D341Med (cell line): ENCODE results near the gene MYO5C.
A peak's percentile ranks its signal among the peaks of the same experiment; 100 is the strongest.

Experiments
- DNase-seq: peaks from one replicate; pipeline ENCODE4 v3.0.0; 2012; ENCODE audit warnings: low spot score

MYO5C gene

GRCh38 chr15:52213206-52213605, 82.4 kb downstream of the MYO5C start:
- no peak for DNase-seq

DNA sequence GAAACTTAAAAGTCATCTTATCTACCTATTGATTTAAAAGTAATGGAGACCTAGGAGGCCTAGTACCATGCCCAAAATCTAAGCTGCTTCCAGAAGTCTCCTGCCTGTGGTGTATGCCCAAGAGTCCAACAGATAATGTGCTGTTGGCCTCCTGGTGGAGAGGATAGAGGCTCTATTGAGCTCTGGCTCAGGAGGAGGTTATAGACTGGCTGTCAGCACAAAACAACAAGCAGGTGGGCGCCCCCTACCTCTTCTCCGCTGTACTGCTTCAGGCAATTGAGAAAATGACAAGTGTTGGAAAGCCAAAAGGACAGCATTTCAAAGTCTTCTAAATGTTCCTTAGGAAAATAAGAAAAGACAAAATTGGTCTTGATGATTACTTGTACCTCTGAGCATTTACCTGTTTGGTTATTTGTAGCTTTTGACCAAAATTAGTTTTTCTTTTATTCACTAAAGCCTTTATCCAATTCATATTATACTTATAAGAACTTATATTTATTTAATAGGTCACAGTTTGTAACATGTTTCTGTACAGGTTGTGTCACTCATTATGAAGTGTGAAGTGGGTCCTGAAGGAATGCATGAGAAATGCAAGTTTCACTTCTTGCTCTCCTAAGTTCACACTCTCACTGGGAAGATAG, 87.2 kb downstream of the MYO5C start:
- DNase-seq: peak; percentile 84

DNA sequence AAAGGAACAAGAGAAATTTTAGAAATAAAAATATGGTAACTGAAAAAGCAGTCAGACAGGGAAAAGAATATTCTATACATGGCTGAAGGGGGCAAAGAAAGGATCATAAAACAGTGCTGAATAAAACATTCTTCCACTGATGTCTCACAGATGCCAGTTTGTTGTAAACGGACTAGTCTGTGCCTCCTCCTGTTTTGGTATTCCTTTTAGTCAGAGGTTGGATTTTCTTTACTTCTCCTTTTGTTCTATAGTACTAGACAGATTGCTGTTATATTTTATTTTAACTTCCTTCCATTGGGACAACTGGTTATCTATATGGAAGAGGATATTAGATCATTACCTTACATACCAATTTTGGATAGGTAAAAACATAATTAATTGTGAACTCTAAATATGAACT, 88.4 kb downstream of the MYO5C start:
- no peak for DNase-seq

GRCh38 chr15:52206446-52206845, 89.2 kb downstream of the MYO5C start:
- DNase-seq: no peak

- DNase-seq: no peak
Measured at GRCh38 chr15:52204657-52205056, 90.9 kb downstream of the MYO5C start.

DNA sequence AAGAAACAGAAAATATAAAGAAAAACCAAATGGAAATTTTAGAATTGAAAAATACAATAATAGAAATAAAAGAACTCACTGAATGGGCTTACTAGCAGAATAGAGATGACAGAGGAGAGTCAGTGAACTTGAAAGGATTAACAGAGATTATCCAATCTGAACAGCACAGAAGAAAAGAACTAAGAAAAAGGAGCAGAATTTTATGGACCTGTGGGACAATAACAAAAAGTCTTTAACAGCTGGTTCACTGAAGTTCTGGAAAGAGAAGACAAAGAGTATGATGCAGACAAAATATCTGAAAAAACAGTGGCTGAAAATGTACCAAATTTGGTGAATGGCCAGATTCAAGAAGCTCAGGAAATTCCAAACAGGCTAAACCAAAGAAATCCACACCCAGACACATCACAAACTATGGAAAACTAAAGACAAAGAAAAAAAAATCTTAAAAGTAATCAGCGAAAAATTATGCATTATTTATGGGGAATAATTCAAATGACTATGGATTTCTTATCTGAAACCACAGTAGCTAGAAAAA, 94.7 kb downstream of the MYO5C start:
- no peak for DNase-seq

- no peak for DNase-seq
Measured at GRCh38 chr15:52199271-52199670, 96.3 kb downstream of the MYO5C start.

DNA sequence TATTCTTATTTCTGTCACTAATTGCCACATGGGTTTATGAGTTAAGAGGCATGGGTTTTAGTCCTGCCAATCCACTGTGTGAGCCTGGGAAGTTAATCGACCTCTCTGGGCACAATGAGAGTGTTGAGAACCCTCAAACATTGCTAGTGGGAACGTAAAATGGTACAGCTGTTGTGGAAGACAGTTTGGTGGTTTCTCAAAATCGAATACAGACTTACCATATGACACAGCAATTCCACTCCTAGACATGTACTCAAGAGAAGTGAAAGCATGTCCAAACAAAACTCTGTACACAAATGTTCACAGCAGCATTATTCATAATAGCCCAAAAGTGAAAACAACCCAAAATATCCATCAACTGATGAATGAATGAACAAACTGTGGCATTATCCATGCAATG, 98.7 kb downstream of the MYO5C start:
- no peak for DNase-seq

DNA sequence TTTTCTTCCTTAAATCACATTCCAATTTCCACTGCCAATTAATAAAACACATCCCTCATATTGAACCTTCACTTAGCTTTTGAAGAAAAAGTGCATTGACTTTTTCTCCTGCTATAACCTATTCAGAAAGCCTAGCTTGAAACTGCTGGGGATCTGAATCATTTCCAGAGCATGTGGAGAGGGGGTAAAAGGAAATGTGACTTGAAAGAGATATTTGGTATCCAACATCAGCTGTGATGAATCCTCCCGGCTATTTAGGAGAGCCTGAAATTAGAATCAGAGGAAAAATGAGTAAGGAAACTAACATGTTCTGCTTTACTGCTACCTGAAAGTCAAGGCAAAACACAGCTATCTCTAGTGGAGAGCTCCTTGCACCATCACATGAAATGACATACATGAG, 101.8 kb downstream of the MYO5C start:
- DNase-seq: no peak

DNA sequence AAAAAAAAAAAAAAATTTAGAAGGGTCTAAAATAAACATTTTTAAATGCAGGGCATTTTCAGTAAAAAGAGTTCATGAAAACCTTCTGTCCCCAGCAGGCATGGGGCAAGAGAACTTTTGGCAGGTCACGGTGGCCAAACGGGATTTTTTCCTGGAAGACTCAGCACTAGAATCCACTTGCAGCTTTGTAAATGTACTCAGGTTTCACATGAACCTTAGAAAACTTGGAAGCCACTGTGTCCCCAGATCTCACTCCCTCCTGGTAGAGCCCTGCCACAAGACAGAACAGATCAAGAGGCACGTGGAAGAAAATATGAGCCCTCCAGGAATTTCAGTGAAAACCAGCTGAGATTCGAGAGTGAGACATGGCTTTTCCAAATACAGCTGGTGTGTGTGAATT, 102.3 kb downstream of the MYO5C start:
- no peak for DNase-seq

GRCh38 chr15:52191207-52191606, 104.4 kb downstream of the MYO5C start, which contains the start of gene GNB5:
Gene GNB5, minus strand, starts transcription at chr15:52191392. Its CDS starts 6,716 bp downstream, at chr15:52184676.
- peak; percentile 91 for DNase-seq

DNA sequence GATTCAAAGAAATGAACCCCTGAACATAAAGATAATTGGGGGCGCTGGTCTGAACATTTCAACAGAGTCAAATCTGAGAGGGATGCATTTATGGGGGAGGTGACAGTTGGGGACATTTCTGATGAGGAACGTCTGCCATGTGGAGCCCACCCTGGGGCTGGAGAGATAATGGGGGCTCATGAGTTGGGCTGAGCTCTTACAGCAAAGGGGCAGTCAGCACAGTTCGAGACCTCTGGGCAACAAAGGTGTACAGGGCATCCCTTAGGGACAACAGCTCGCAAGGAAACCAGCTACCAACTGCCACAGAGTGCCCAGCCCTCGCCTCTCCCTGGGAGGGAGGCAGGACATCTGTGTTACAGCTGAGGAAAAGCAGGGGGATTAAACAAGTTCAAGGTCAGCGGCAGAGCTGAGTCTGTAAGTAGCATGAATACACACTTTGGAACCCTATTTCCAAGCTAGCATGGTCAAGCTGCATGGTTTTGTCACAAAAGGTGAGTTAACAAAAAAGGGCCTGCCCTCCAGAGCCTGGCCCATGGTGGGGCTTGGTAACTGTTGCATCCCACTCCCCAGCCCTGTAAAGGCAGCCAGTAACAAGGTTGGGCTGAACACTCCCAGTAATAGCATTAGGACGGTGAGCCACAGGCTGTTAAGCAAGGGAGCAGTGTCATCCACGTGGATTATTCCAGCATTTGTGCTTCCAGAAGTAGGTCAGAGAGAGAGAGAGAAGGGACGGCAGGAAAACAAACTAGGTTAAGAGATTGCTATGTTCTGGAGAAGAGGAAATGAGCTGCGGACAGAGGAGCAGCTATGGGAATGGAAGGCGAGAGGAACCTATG, 108.7 kb downstream of the MYO5C start:
- DNase-seq: no peak

- DNase-seq: no peak
Measured at GRCh38 chr15:52185151-52185561, 110.4 kb downstream of the MYO5C start.

GRCh38 chr15:52184721-52185120, 110.9 kb downstream of the MYO5C start:
- no peak for DNase-seq

DNA sequence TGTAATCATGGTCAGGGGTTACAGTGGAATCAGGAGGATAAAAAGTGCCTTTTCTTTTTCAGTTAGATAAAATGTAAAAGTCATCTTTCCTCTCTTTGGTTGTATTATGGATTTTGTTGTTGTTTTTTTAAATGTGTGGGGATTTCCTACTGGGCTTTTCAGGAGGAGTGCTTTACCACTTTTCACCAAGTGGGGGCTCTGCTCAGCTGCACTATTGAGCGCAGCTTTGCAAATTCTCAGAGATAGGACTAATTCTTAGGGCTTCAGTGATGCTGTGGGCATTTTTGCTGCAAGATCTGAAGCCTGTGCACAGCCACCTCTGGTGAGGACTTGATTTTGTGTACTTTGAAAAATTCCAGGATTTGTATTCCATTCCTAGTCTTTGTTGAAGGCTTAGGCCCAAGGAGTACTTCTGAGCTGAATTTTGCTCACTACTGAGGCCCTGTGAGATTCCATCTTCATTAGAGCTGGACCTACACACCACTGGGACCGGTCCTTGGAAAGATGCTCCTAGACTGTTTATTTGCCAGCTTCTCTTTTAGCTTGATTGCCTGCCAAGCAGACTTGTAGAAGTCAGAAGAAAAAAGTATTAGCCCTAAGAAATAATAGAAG, 111.9 kb downstream of the MYO5C start:
- DNase-seq: peak; percentile 58

DNA sequence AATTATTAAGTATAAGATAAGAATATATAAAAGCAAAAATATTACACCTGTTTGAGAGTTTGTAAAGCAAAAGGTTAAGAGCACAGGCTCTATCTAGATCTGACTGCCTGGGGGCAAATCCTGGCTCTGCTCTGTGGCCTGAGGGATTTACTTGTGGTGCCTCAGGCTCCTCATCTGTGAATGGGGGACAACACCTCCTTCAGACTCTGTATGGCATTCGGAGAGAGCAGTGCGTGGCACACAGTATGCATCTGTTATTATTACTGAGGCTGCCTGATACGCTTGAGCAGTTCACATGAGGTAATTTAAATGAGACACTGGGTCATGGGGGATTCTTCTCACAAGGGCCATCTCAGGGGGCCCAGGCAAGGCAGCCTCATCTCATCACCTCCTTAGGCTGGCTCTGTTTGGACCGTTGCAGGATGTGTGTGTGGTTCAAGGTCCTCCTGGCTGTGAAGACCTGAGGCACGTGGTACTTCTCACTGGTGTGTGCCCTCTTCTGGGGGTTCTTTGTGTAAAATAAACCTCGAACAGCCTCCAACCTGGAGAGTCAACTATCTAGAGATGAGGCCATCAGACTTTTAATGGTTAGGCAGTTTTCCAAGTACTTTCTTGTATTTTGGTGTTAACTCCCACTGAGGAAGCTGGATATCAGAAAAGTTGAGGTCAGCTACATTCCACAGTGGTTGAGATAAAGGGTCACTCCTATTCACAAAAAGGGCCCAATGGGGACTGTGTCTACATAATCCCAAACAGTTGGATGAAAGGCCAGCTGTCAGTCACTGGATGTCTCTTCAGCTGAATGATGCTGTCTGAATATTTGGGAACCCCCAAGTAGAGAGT, 113.4 kb downstream of the MYO5C start:
- no peak for DNase-seq

DNA sequence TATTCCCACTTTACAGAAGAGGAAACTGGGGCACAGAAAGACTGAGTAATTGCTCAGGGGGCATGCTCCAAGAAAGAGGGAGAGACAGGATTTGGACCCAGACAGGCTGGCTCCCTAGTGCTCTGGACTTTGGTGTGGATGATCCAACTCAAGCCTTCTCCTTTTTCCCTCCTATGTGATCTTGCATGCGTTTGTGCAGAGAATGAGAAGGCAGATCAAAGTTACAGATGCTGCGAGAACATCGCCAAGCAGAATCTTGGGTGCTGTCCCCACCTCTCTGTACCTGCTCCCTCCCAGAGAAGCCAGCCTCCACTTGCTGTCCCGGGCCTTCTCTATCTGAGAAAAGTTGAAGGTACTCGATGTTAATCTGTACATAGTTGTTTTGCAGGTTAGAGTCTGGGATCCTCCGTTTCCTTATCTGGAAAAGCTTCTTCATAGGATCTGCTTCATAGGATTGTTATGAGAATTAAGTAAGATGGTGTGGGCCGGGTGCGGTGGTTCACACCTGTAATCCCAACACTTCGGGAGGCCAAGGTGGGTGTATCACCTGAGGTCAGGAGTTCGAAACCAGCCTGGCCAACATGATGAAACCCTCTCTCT, 114.7 kb downstream of the MYO5C start:
- no peak for DNase-seq

DNA sequence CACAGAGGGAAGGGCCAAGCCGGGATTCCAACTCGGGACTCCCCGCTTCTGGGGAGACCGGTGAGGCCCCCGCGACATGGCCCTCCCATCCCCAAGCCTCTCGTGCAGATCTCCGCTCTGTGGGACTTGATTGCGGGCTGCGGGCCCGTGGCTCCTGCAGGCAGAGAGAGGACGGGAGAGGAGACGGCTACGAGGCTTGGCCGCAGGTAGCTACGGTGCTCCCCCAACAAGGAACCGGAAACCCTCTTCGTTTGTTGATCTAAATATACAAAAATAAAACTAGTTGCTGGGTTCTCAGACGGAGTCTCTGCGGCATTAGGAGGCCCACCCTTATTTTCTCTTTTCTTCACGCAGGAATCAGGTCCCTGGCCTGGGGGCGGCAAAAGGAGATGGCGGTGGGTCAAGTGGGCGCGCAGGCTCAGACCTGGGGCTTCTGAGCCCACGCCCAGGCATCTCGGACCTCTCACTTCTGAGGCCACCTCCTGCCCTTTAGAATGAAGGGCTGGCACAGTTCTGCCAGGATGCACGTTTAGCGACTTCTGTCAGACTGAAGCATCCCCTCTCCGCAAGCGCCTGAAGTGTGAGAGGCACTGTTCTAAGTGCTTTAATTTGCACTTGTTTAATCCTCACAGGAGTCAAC, 115.3 kb downstream of the MYO5C start:
- DNase-seq: no peak

- peak; percentile 96 for DNase-seq
Measured at GRCh38 chr15:52179278-52180195, 116.1 kb downstream of the MYO5C start.

GRCh38 chr15:52178765-52179164, 116.8 kb downstream of the MYO5C start:
- no peak for DNase-seq
